MM.1S (cell line): ENCODE results near the gene DMPK.

Experiments used
- CTCF ChIP-seq: fragments of 300-600 bp; sonication (generic); IDR thresholded peaks from 2 replicates; pipeline ENCODE4 v1.5.1; 2016; ENCODE audit warnings: antibody characterized with exemption, low read length, mixed read lengths
- EZH2 ChIP-seq: fragments of 300-600 bp; sonication (generic); optimal IDR thresholded peaks from 2 replicates; pipeline ENCODE3; 2017; ENCODE audit warnings: low read depth, mild to moderate bottlenecking, antibody characterized with exemption, low read length, mixed read lengths
- EZH2phosphoT487 ChIP-seq: fragments of 300-600 bp; sonication (generic); IDR thresholded peaks from 2 replicates; pipeline ENCODE4 v1.6.1; 2018; ENCODE audit warnings: antibody characterized with exemption, low read length

- no peak for TF ChIP-seq CTCF
- TF ChIP-seq EZH2phosphoT487 = no peak
- no peak for TF ChIP-seq EZH2
Measured at GRCh38 chr19:45823182-45823581, 40.9 kb upstream of the DMPK start.
